Measurements from ENCODE around the gene PPM1F.

PPM1F gene

DNA sequence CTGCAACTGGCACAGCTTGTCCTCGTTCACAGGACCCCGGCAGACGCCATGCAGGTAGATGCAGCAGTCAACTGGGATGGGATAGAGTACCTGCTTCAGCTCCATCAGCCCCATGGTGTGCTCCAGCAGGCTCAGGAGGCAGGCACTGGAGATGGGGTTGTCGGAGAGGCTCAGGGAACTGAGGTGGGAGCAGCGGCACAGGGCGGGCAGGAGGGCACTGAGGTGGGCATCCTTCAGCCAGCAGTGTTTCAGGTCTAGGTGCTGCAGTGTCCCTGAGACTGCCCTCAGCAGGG is 38.6 kb upstream of the PPM1F start:
- Histone ChIP-seq H3K4me2 (no peak overlapping the region), H3K27me3 (no peaks in the 10 kb centered on the region), H3K36me3 (no peaks in the 10 kb centered on the region), H3K4me3 (no peak overlapping the region), H3K9ac (no peak overlapping the region), H4K20me1 (no peaks in the 10 kb centered on the region), H3K9me3 (replicated peaks in 1 of 11) (no peaks in the 10 kb centered on the region), H3K27ac (no peak overlapping the region), H3K4me1 (no peaks in the 10 kb centered on the region)
- no peak for TF ChIP-seq Cebpa-rat (IDR thresholded peaks at IDR 0.05)

- H3K9ac ChIP-seq: no peak overlapping the region
- no peak for TF ChIP-seq Cebpa-rat (IDR thresholded peaks at IDR 0.05)
Measured at GRCh38 chr22:21990445-21991303, 38.0 kb upstream of the PPM1F start.

DNA sequence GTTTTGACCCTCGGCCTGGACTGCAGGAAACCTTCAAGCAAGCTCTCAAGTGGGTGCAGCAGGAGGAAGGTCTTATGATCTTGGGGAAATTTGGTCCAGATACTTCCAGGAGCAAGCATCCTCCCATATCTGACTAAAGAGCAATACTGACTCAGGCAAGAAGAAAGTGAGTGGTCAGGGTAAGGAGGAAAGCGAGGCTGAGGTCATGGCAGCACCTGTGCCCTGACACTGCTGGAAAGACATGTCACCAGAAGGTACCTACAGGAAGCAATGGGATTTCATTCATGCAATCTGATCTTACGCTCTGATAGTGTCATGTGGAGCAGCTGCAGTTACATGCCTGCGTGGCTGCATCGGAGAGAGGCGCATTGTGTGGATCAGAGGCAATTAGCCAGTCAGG is 36.4 kb upstream of the PPM1F start:
- no peak overlapping the region for H3K4me3 ChIP-seq
- no peak overlapping the region for H3K4me2 ChIP-seq
- no peaks in the 10 kb centered on the region for H3K27me3 ChIP-seq
- H3K36me3 ChIP-seq: no peaks in the 10 kb centered on the region
- H3K4me1 ChIP-seq: no peaks in the 10 kb centered on the region
- H4K20me1 ChIP-seq: no peaks in the 10 kb centered on the region
- no peak overlapping the region for H3K27ac ChIP-seq
- H3K9me3 ChIP-seq (replicated peaks in 1 of 11): no peaks in the 10 kb centered on the region
- no peak for TF ChIP-seq Cebpa-rat (IDR thresholded peaks at IDR 0.05)
- no peak overlapping the region for H3K9ac ChIP-seq

More at GRCh38 chr22:21990445-21991303, 38.0 kb upstream of the PPM1F start:
- Histone ChIP-seq H3K27me3 (no peaks in the 10 kb centered on the region), H3K4me3 (no peak overlapping the region), H3K27ac (no peak overlapping the region), H3K36me3 (no peaks in the 10 kb centered on the region), H3K9me3 (replicated peaks in 1 of 11) (no peaks in the 10 kb centered on the region), H3K4me2 (no peak overlapping the region), H4K20me1 (no peaks in the 10 kb centered on the region), H3K4me1 (no peaks in the 10 kb centered on the region)

DNA sequence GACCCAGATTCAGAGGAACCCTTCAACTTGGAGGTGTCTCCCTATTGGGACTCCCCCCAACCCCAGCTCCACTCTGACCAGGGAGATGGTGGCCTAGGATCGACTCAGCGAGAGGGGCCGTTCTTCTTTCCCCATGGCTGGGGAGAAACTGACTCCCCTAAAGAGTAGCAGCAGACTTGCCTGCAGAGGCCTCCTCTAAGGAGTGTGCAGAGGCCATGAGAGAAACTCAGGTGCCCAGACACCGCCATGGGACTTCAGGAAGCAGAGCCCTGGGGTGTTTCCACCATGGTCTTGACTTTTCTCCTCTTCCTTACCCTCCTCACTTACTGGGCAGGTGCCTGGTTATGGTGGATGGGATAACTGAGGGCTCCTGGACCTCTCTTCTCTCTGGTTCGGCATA is 32.6 kb upstream of the PPM1F start:
- H3K9ac ChIP-seq: no peak overlapping the region
- no peak overlapping the region for H3K4me2 ChIP-seq
- no peaks in the 10 kb centered on the region for H3K9me3 ChIP-seq (replicated peaks in 1 of 11)
- no peak overlapping the region for H3K27ac ChIP-seq
- H4K20me1 ChIP-seq: peaks cover 4 to 19% (median 6%) of the 10 kb centered on the region in 11 experiments; a peak in 10 of 22 replicates
- H3K4me1 ChIP-seq: peaks cover 9 to 24% (median 18%) of the 10 kb centered on the region in 10 experiments
- no peak overlapping the region for H3K4me3 ChIP-seq
- no peaks in the 10 kb centered on the region for H3K27me3 ChIP-seq
- peaks cover 0 to 10% (median 2%) of the 10 kb centered on the region in 11 experiments; a peak in 7 of 22 replicates for H3K36me3 ChIP-seq
- TF ChIP-seq Cebpa-rat (IDR thresholded peaks at IDR 0.05): no peak

- peaks cover 9 to 26% (median 18%) of the 10 kb centered on the region in 10 experiments for H3K4me1 ChIP-seq
- H3K9me3 ChIP-seq (replicated peaks in 1 of 11): no peaks in the 10 kb centered on the region
- H3K4me3 ChIP-seq: no peak overlapping the region
- H3K27ac ChIP-seq: no peak overlapping the region
- no peak overlapping the region for H3K4me2 ChIP-seq
- no peaks in the 10 kb centered on the region for H3K27me3 ChIP-seq
- peaks cover 4 to 23% (median 9%) of the 10 kb centered on the region in 11 experiments; a peak in 10 of 22 replicates for H4K20me1 ChIP-seq
- peaks cover 0 to 13% (median 5%) of the 10 kb centered on the region in 11 experiments; a peak in 7 of 22 replicates for H3K36me3 ChIP-seq
- no peak for TF ChIP-seq Cebpa-rat (IDR thresholded peaks at IDR 0.05)
- no peak overlapping the region for H3K9ac ChIP-seq
Measured at GRCh38 chr22:21984793-21985192, 32.1 kb upstream of the PPM1F start.

- H3K27ac ChIP-seq: peak within 1 kb of the TSS; percentile 74 to 95 (median 91)
- peaks cover 0 to 34% (median 15%) of the 10 kb centered on the region in 11 experiments; a peak in 13 of 22 replicates for H3K36me3 ChIP-seq
- no peak for TF ChIP-seq Cebpa-rat (IDR thresholded peaks at IDR 0.05)
- H3K4me1 ChIP-seq: peaks cover 9 to 26% (median 19%) of the 10 kb centered on the region in 10 experiments
- no peaks in the 10 kb centered on the region for H3K27me3 ChIP-seq
- H4K20me1 ChIP-seq: peaks cover 4 to 45% (median 27%) of the 10 kb centered on the region in 11 experiments; a peak in 13 of 22 replicates
- H3K9ac ChIP-seq: peak within 1 kb of the TSS; percentile 87 to 98 (median 93)
- H3K4me2 ChIP-seq: peak within 1 kb of the TSS; percentile 84 to 99 (median 95)
- H3K4me3 ChIP-seq: peak within 1 kb of the TSS; percentile 88 to 100 (median 94)
- no peaks in the 10 kb centered on the region for H3K9me3 ChIP-seq (replicated peaks in 1 of 11)
Measured at GRCh38 chr22:21982338-21982965, 29.8 kb upstream of the PPM1F start, which contains the start of gene TOP3B. TOP3B (minus strand) TSS chr22:21982787; CDS start chr22:21975709, 7,078 bp downstream.

- H3K27ac ChIP-seq: peak overlapping the region; percentile 74 to 95 (median 91)
- peaks cover 0 to 35% (median 15%) of the 10 kb centered on the region in 11 experiments; a peak in 13 of 22 replicates for H3K36me3 ChIP-seq
- TF ChIP-seq Cebpa-rat (IDR thresholded peaks at IDR 0.05): no peak
Measured at GRCh38 chr22:21981874-21982273, 29.2 kb upstream of the PPM1F start.

DNA sequence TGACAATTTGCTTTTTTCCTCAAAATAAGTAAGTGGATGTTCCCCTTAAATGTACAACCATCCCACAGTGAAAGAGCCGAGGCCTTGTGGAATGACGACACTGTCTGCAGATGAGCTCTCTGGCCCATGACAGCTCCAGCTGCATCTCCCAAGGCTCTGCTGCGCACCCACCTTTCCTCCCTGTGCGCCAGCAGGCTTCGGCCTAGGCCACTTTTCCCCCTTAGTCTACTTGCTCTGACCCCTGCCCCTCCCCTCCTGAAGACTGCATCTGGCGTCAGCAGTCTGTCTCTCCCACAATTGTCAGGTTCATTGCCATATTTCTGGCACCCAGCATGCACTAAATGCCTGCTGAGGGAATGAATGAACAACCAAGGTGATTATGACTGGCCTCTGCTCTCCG is 27.9 kb upstream of the PPM1F start:
- peaks cover 7 to 46% (median 24%) of the 10 kb centered on the region in 11 experiments; a peak in 21 of 22 replicates for H3K36me3 ChIP-seq
- H3K27ac ChIP-seq: no peak overlapping the region
- peak overlapping the region in 10 of 11 experiments; percentile 84 to 99 (median 95); a peak in 9 of 22 replicates for H3K4me2 ChIP-seq
- H3K27me3 ChIP-seq: no peaks in the 10 kb centered on the region
- no peak for TF ChIP-seq Cebpa-rat (IDR thresholded peaks at IDR 0.05)
- peaks cover 9 to 26% (median 19%) of the 10 kb centered on the region in 10 experiments for H3K4me1 ChIP-seq
- H3K9ac ChIP-seq: peak overlapping the region in 6 of 11 experiments; percentile 15 to 98 (median 38); a peak in 5 of 22 replicates
- H3K4me3 ChIP-seq: no peak overlapping the region
- H4K20me1 ChIP-seq: peaks cover 13 to 60% (median 44%) of the 10 kb centered on the region in 11 experiments; a peak in 19 of 22 replicates
- no peaks in the 10 kb centered on the region for H3K9me3 ChIP-seq (replicated peaks in 1 of 11)

More at GRCh38 chr22:21981874-21982273, 29.2 kb upstream of the PPM1F start:
- Histone ChIP-seq H3K27me3 (no peaks in the 10 kb centered on the region), H3K4me2 (peak overlapping the region; percentile 84 to 99 (median 95)), H3K4me1 (peaks cover 9 to 26% (median 19%) of the 10 kb centered on the region in 10 experiments), H3K9me3 (replicated peaks in 1 of 11) (no peaks in the 10 kb centered on the region), H4K20me1 (peaks cover 6 to 46% (median 31%) of the 10 kb centered on the region in 11 experiments; a peak in 15 of 22 replicates), H3K9ac (peak overlapping the region; percentile 87 to 98 (median 93)), H3K4me3 (peak overlapping the region; percentile 88 to 100 (median 94))
